ENCODE data around the gene SUSD6.
"Not testable (repeated sequence)": the region's sequence is repeated elsewhere in the genome, so short reads cannot be mapped to it uniquely, and the experiment has no call there.

The SUSD6 gene

DNA sequence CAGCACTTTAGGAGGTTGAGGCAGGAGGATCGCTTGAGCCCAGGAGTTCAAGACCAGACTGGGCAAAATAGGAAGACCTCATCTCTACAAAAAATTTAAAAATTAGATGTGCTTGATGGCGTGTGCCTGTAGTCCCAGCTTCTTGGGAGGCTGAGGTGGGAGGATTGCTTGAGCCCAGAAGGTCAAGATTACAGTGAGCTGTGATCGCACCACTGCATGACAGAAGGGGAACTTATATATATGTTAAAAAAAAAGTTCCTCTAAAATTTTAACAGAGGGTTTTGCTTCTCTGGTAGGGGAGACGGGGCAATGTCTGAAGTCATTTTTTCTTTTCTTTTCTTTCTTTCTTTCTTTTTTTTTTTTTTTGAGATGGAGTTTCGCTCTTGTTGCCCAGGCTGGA, 12.0 kb upstream of the SUSD6 start:
- H3K23ac ChIP-seq (ENCODE audit: low read length in 2 of 2); H3K79me1 ChIP-seq (replicated peaks; ENCODE audit: low read length, poor library complexity, severe bottlenecking); H3K18ac ChIP-seq (ENCODE audit: low read depth in 1 of 2, low read length in 2 of 2); H3K4me1 ChIP-seq (ENCODE audit: control insufficient read depth, insufficient read depth, low read depth, low read length); H3K14ac ChIP-seq (ENCODE audit: low read length in 2 of 2); H2BK12ac ChIP-seq (ENCODE audit: low read length in 2 of 2); H2BK5ac ChIP-seq (ENCODE audit: low read depth, low read length, poor library complexity, severe bottlenecking); H3K9me3 ChIP-seq (ENCODE audit: control insufficient read depth, low read length); DNase-seq; H3K4me2 ChIP-seq (ENCODE audit: low read length, poor library complexity, severe bottlenecking); H3K27ac ChIP-seq (ENCODE audit: low read length, poor library complexity, severe bottlenecking); H3K4me3 ChIP-seq (ENCODE audit: insufficient read depth in 1 of 2, low read depth in 1 of 2, low read length in 2 of 2); H3K27me3 ChIP-seq (ENCODE audit: control insufficient read depth in 1 of 2, insufficient read depth in 1 of 2, low read length in 2 of 2); H2BK120ac ChIP-seq (ENCODE audit: low read depth, low read length); H2BK15ac ChIP-seq (ENCODE audit: low read depth, poor library complexity, severe bottlenecking); H3K36me3 ChIP-seq (ENCODE audit: control insufficient read depth in 1 of 2, insufficient read depth in 2 of 2, low read depth in 1 of 2, low read length in 2 of 2); H3K4ac ChIP-seq (ENCODE audit: low read depth in 1 of 2, low read length in 2 of 2); H4K8ac ChIP-seq (ENCODE audit: low read length); H2AK5ac ChIP-seq (ENCODE audit: low read length, severe bottlenecking); H4K91ac ChIP-seq (ENCODE audit: low read length); H2AFZ ChIP-seq (ENCODE audit: low read depth, low read length); H3K9ac ChIP-seq (ENCODE audit: low read length): not testable (repeated sequence)
- WGBS, result 92% methylated on average over 2 of the region's 5 CpGs

DNA sequence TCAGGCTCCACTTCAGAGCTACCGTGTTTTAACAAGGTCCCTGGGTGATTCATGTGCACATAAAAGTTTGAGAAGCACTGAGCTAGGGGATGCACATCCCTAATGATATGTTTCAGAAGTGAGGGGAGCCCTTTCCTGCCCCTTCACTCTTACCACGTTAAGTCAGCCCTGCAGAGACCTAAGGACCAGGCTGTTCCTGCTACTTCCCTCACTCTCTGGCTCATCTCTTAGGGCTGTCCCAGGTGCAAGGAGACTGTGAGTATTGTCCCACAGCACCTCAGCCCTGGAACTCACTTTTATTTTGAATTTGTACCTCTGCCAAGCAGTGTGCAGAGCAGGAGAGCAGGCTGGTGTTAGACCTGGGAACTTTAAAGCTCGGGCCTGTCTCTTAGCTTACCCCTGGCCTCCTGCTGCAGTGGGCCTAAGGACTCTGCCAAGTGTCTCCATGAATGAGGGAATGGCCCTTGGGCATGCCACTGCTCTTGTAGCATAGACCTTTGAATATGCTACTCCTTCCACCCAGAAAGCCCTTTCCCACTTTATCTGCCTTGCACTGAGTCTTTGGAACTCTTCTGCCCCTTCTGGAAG, 11.0 kb upstream of the SUSD6 start:
- 84% methylated on average over 3 of the region's 3 CpGs for WGBS
- no peak overlapping the region for H2AFZ ChIP-seq (ENCODE audit: low read depth, low read length)
- no peak overlapping the region for H2BK5ac ChIP-seq (ENCODE audit: low read depth, low read length, poor library complexity, severe bottlenecking)
- H3K14ac ChIP-seq (ENCODE audit: low read length in 2 of 2), result no peak overlapping the region
- no peak overlapping the region for H4K8ac ChIP-seq (ENCODE audit: low read length)
- no peak overlapping the region for H3K18ac ChIP-seq (ENCODE audit: low read depth in 1 of 2, low read length in 2 of 2)
- H3K27me3 ChIP-seq (ENCODE audit: control insufficient read depth in 1 of 2, insufficient read depth in 1 of 2, low read length in 2 of 2), result peaks cover 0 to 3% of the 10 kb centered on the region in 2 experiments
- no peaks in the 10 kb centered on the region for H3K79me1 ChIP-seq (replicated peaks; ENCODE audit: low read length, poor library complexity, severe bottlenecking)
- no peak overlapping the region for H3K9ac ChIP-seq (ENCODE audit: low read length)
- H3K9me3 ChIP-seq (ENCODE audit: control insufficient read depth, low read length), result no peaks in the 10 kb centered on the region
- no peaks in the 10 kb centered on the region for H3K36me3 ChIP-seq (ENCODE audit: control insufficient read depth in 1 of 2, insufficient read depth in 2 of 2, low read depth in 1 of 2, low read length in 2 of 2)
- no peak overlapping the region for H2BK15ac ChIP-seq (ENCODE audit: low read depth, poor library complexity, severe bottlenecking)
- H3K4ac ChIP-seq (ENCODE audit: low read depth in 1 of 2, low read length in 2 of 2), result no peak overlapping the region
- no peaks in the 10 kb centered on the region for H3K4me1 ChIP-seq (ENCODE audit: control insufficient read depth, insufficient read depth, low read depth, low read length)
- no peak for DNase-seq
- no peak overlapping the region for H4K91ac ChIP-seq (ENCODE audit: low read length)
- no peak overlapping the region for H2AK5ac ChIP-seq (ENCODE audit: low read length, severe bottlenecking)
- no peak overlapping the region for H2BK12ac ChIP-seq (ENCODE audit: low read length in 2 of 2)
- H3K4me3 ChIP-seq (ENCODE audit: insufficient read depth in 1 of 2, low read depth in 1 of 2, low read length in 2 of 2), result no peak overlapping the region
- H3K23ac ChIP-seq (ENCODE audit: low read length in 2 of 2), result no peak overlapping the region
- no peak overlapping the region for H3K4me2 ChIP-seq (ENCODE audit: low read length, poor library complexity, severe bottlenecking)
- H2BK120ac ChIP-seq (ENCODE audit: low read depth, low read length), result no peak overlapping the region
- H3K27ac ChIP-seq (ENCODE audit: low read length, poor library complexity, severe bottlenecking), result no peak overlapping the region

- Histone ChIP-seq H2BK120ac (ENCODE audit: low read depth, low read length) (no peak overlapping the region), H3K36me3 (ENCODE audit: control insufficient read depth in 1 of 2, insufficient read depth in 2 of 2, low read depth in 1 of 2, low read length in 2 of 2) (no peaks in the 10 kb centered on the region), H2AFZ (ENCODE audit: low read depth, low read length) (no peak overlapping the region), H2BK5ac (ENCODE audit: low read depth, low read length, poor library complexity, severe bottlenecking) (no peak overlapping the region), H4K91ac (ENCODE audit: low read length) (peak overlapping the region; percentile 34), H3K4me1 (ENCODE audit: control insufficient read depth, insufficient read depth, low read depth, low read length) (peaks cover 10% of the 10 kb centered on the region), H3K4ac (ENCODE audit: low read depth in 1 of 2, low read length in 2 of 2) (no peak overlapping the region), H3K27me3 (ENCODE audit: control insufficient read depth in 1 of 2, insufficient read depth in 1 of 2, low read length in 2 of 2) (peaks cover 0 to 3% of the 10 kb centered on the region in 2 experiments), H2AK5ac (ENCODE audit: low read length, severe bottlenecking) (peak overlapping the region; percentile 35), H4K8ac (ENCODE audit: low read length) (no peak overlapping the region), H3K79me1 (replicated peaks; ENCODE audit: low read length, poor library complexity, severe bottlenecking) (peaks cover 3% of the 10 kb centered on the region), H3K14ac (ENCODE audit: low read length in 2 of 2) (no peak overlapping the region), H3K27ac (ENCODE audit: low read length, poor library complexity, severe bottlenecking) (no peak overlapping the region), H3K18ac (ENCODE audit: low read depth in 1 of 2, low read length in 2 of 2) (no peak overlapping the region), H3K9ac (ENCODE audit: low read length) (no peak overlapping the region), H3K4me2 (ENCODE audit: low read length, poor library complexity, severe bottlenecking) (no peak overlapping the region), H3K4me3 (ENCODE audit: insufficient read depth in 1 of 2, low read depth in 1 of 2, low read length in 2 of 2) (no peak overlapping the region), H2BK12ac (ENCODE audit: low read length in 2 of 2) (no peak overlapping the region), H2BK15ac (ENCODE audit: low read depth, poor library complexity, severe bottlenecking) (no peak overlapping the region), H3K23ac (ENCODE audit: low read length in 2 of 2) (no peak overlapping the region), H3K9me3 (ENCODE audit: control insufficient read depth, low read length) (no peaks in the 10 kb centered on the region)
- no peak for DNase-seq
These were observed 5.7 kb upstream of the SUSD6 start for GRCh38 chr14:69605738-69606137.

- Histone ChIP-seq H3K36me3 (ENCODE audit: control insufficient read depth in 1 of 2, insufficient read depth in 2 of 2, low read depth in 1 of 2, low read length in 2 of 2) (no peaks in the 10 kb centered on the region), H3K4me2 (ENCODE audit: low read length, poor library complexity, severe bottlenecking) (no peak overlapping the region), H4K8ac (ENCODE audit: low read length) (peak overlapping the region; percentile 35), H3K18ac (ENCODE audit: low read depth in 1 of 2, low read length in 2 of 2) (no peak overlapping the region), H2BK15ac (ENCODE audit: low read depth, poor library complexity, severe bottlenecking) (no peak overlapping the region), H2BK5ac (ENCODE audit: low read depth, low read length, poor library complexity, severe bottlenecking) (no peak overlapping the region), H3K27ac (ENCODE audit: low read length, poor library complexity, severe bottlenecking) (no peak overlapping the region), H4K91ac (ENCODE audit: low read length) (no peak overlapping the region), H3K79me1 (replicated peaks; ENCODE audit: low read length, poor library complexity, severe bottlenecking) (peaks cover 3% of the 10 kb centered on the region), H3K14ac (ENCODE audit: low read length in 2 of 2) (no peak overlapping the region), H2AK5ac (ENCODE audit: low read length, severe bottlenecking) (no peak overlapping the region), H3K9me3 (ENCODE audit: control insufficient read depth, low read length) (no peaks in the 10 kb centered on the region), H2AFZ (ENCODE audit: low read depth, low read length) (no peak overlapping the region), H3K9ac (ENCODE audit: low read length) (no peak overlapping the region), H3K4me3 (ENCODE audit: insufficient read depth in 1 of 2, low read depth in 1 of 2, low read length in 2 of 2) (no peak overlapping the region), H3K23ac (ENCODE audit: low read length in 2 of 2) (no peak overlapping the region), H2BK12ac (ENCODE audit: low read length in 2 of 2) (no peak overlapping the region), H3K27me3 (ENCODE audit: control insufficient read depth in 1 of 2, insufficient read depth in 1 of 2, low read length in 2 of 2) (peaks cover 0 to 3% of the 10 kb centered on the region in 2 experiments), H3K4me1 (ENCODE audit: control insufficient read depth, insufficient read depth, low read depth, low read length) (peaks cover 10% of the 10 kb centered on the region), H2BK120ac (ENCODE audit: low read depth, low read length) (no peak overlapping the region), H3K4ac (ENCODE audit: low read depth in 1 of 2, low read length in 2 of 2) (no peak overlapping the region)
- DNase-seq, result no peak
- WGBS, result 79% methylated on average over 4 of the region's 5 CpGs
These were observed 4.9 kb upstream of the SUSD6 start for GRCh38 chr14:69606258-69607184.

Data from mesenchymal stem cell (in vitro differentiated cells and primary cell).